Sigmoid colon (tissue), 7 donors: ENCODE measurements around the gene PHC2. TPM values are rescaled to one million over a fixed set of nuclear protein-coding genes. Genes with fewer than 3 reads are reported as not detected.
A peak's percentile ranks its signal among the peaks of the same experiment; 100 is the strongest.

ENCODE experiments used
- DNase-seq: peaks from one replicate; pipeline ENCODE4 v3.0.0-alpha.2; 2019
- H3K27ac ChIP-seq, 4 donors: fragments of 200-600 bp; sonication (generic); one replicate each; pipeline ENCODE4 v1.5.1; 2016 to 2019; ENCODE audit warnings: mild to moderate bottlenecking in 1 of 4
- H3K27me3 ChIP-seq, 3 donors: fragments of 200-600 bp; sonication (generic); one replicate each; pipeline ENCODE4 v1.5.1; 2019; ENCODE audit warnings: mild to moderate bottlenecking in 1 of 3
- H3K36me3 ChIP-seq, 4 donors: fragments of 200-600 bp; sonication (generic); one replicate each; pipeline ENCODE4 v1.5.1; 2016 to 2019
- H3K4me1 ChIP-seq, 4 donors: fragments of 200-600 bp; sonication (generic); one replicate each; pipeline ENCODE4 v1.5.1; 2017 to 2019
- H3K4me3 ChIP-seq, 4 donors: fragments of 200-600 bp; sonication (generic); one replicate each; pipeline ENCODE4 v1.5.1; 2017 to 2019; ENCODE audit warnings: mild to moderate bottlenecking in 2 of 4, moderate library complexity in 1 of 4
- H3K9me3 ChIP-seq, 4 donors: fragments of 200-600 bp in 3 of 4; sonication (generic) in 3 of 4; one replicate each; pipeline versions ENCODE4 v1.5.1 to v1.6.1; 2013 to 2019
- EP300 ChIP-seq, 4 donors: sonication (generic); formaldehyde crosslinking; IDR thresholded peaks; one replicate each; pipeline ENCODE4 v1.6.1; 2017; ENCODE audit warnings: antibody characterized with exemption in 4 of 4
- POLR2A ChIP-seq, 2 donors: fragments of 450-650 bp; IDR thresholded peaks; one replicate each; pipeline ENCODE4 v1.6.1; 2016; ENCODE audit warnings: antibody characterized with exemption in 2 of 2, mild to moderate bottlenecking in 2 of 2, moderate library complexity in 2 of 2
- POLR2AphosphoS5 ChIP-seq, 4 donors: sonication (generic); formaldehyde crosslinking; IDR thresholded peaks; one replicate each; pipeline ENCODE4 v1.6.1; 2017; ENCODE audit warnings: antibody characterized with exemption in 4 of 4
- WGBS, 2 donors: extraction: QIAGEN DNeasy Blood & Tissue Kit; methylation state at CpG; one replicate each; pipeline ENCODE4 v1.1.7; 2013; 5-methylcytosine and 5-hydroxymethylcytosine counted together
- intact Hi-C: fragments of 100-400 bp; cut with DNase I; formaldehyde crosslinking; loops from one replicate; pipeline ENCODE4 v1.15.1; 2023
- polyA plus RNA-seq, 3 donors: library from polyadenylated mRNA; stranded (reverse); fragments of 200-250 nt; gene quantifications; one replicate each; pipeline ENCODE4 v1.2.3, GENCODE V29; 2013
- total RNA-seq, 4 donors: library from RNA; depleted of rRNA; stranded (reverse); fragments of >200 nt; gene quantifications; one replicate each; pipeline ENCODE4 v1.1.0, GENCODE V29; 2016
- TF ChIP-seq, protein P1 (sequence below), 4 experiments: fragments of 450-650 bp in 3 of 4; fragments of 200-600 bp in 1 of 4; IDR thresholded peaks; one replicate each; pipeline ENCODE4 v1.5.1; 2016 to 2019; ENCODE audit warnings: antibody characterized with exemption in 4 of 4, mild to moderate bottlenecking in 3 of 4, moderate library complexity in 2 of 4
- donor health status: healthy with polysubstance abuse.
- donor health status: Bipolar disorder and iron deficiency.
- donor health status: healthy.

The PHC2 gene
- total and polyA plus RNA-seq, 7 donors = 56.2 to 199 (median 96.3) TPM

DNA sequence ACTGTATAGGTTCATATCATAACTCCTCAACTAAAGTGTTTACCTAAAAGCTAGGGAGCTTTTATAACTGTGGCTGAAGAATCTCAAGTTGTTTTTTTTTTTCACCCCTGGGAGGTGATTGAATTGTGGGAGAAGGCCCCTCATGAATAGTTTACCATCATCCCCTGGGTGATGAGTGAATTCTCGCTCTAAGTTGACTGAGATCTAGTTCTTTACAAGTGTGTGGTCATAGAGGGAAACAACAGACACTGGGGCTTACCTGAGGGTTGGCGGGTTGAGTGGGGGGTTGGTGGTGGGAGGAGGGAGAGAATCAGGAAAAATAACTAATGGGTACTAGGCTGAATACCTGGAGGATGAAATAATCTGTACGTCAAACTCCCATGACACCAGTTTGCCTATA is 33.7 kb upstream of the PHC2 start:
- H3K4me3 ChIP-seq = no peak overlapping the region
- intact Hi-C loops = loop anchor here (10.0 kb wide), 1 partner anchor 240 kb away; no protein-coding TSS in a partner anchor
- no peaks in the 10 kb centered on the region for H3K36me3 ChIP-seq
- WGBS, 2 donors = 93% methylated on average over 3 of the region's 3 CpGs
- no peaks in the 10 kb centered on the region for H3K27me3 ChIP-seq
- DNase-seq = no peak
- H3K27ac ChIP-seq = no peak overlapping the region
- no peaks in the 10 kb centered on the region for H3K9me3 ChIP-seq
- TF ChIP-seq POLR2A (IDR thresholded peaks at IDR 0.05) = no peak
- TF ChIP-seq, protein P1, sequence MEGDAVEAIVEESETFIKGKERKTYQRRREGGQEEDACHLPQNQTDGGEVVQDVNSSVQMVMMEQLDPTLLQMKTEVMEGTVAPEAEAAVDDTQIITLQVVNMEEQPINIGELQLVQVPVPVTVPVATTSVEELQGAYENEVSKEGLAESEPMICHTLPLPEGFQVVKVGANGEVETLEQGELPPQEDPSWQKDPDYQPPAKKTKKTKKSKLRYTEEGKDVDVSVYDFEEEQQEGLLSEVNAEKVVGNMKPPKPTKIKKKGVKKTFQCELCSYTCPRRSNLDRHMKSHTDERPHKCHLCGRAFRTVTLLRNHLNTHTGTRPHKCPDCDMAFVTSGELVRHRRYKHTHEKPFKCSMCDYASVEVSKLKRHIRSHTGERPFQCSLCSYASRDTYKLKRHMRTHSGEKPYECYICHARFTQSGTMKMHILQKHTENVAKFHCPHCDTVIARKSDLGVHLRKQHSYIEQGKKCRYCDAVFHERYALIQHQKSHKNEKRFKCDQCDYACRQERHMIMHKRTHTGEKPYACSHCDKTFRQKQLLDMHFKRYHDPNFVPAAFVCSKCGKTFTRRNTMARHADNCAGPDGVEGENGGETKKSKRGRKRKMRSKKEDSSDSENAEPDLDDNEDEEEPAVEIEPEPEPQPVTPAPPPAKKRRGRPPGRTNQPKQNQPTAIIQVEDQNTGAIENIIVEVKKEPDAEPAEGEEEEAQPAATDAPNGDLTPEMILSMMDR (IDR thresholded peaks at IDR 0.05) = no peak
- no peak for TF ChIP-seq POLR2AphosphoS5 (IDR thresholded peaks at IDR 0.05)
- TF ChIP-seq EP300 (IDR thresholded peaks at IDR 0.05) = no peak
- peaks cover 0 to 63% (median 46%) of the 10 kb centered on the region in 4 donors for H3K4me1 ChIP-seq

DNA sequence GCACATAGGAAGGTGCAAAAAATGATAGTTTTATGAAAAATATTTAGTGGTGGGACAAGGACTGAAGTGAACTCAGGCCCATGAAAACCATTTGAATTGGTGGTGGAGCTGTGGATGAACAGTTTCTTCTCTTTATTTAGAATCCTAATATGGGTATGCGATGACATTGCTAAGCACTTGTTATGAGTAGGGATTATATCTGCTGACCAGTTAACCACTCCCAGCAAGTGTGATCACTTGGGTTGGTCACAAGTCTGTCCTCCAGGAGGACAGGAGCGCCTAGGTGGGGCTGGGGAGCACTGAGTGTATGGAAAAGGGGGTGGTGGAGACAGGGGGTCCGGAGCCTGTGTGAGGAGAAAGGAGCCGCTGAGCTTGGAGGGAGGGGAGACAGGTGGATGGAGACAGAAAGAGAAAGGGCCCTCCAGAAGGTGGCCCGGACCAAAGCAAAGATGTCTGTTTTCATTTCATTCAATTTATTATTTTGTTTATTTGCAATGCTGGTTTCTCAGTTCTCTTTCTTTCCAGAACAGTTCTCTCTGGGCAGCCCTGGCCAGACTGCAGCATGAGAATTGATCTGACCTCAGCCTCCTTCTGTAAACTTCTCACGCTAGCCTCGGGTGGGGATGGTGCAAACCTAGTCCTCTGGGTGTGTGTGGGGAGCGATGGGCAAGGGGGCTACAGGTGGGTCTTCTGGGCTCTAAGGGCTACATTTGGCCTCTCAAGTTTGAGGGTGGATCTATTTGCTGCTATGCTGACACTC is 31.7 kb upstream of the PHC2 start:
- peaks cover 0 to 62% (median 50%) of the 10 kb centered on the region in 4 donors for H3K4me1 ChIP-seq
- H3K9me3 ChIP-seq = no peaks in the 10 kb centered on the region
- H3K36me3 ChIP-seq = no peaks in the 10 kb centered on the region
- H3K27me3 ChIP-seq = no peaks in the 10 kb centered on the region
- H3K27ac ChIP-seq = peak overlapping the region in 2 of 4 donors; percentile 81 to 91
- intact Hi-C loops = loop anchor here (10.0 kb wide), 1 partner anchor 238 kb away; no protein-coding TSS in a partner anchor
- TF ChIP-seq EP300 (IDR thresholded peaks at IDR 0.05) = no peak
- TF ChIP-seq POLR2AphosphoS5 (IDR thresholded peaks at IDR 0.05) = no peak
- TF ChIP-seq POLR2A (IDR thresholded peaks at IDR 0.05) = no peak
- TF ChIP-seq, protein P1 (IDR thresholded peaks at IDR 0.05) = no peak
- no peak overlapping the region for H3K4me3 ChIP-seq
- 87% methylated on average over 8 of the region's 8 CpGs for WGBS, 2 donors
- no peak for DNase-seq

DNA sequence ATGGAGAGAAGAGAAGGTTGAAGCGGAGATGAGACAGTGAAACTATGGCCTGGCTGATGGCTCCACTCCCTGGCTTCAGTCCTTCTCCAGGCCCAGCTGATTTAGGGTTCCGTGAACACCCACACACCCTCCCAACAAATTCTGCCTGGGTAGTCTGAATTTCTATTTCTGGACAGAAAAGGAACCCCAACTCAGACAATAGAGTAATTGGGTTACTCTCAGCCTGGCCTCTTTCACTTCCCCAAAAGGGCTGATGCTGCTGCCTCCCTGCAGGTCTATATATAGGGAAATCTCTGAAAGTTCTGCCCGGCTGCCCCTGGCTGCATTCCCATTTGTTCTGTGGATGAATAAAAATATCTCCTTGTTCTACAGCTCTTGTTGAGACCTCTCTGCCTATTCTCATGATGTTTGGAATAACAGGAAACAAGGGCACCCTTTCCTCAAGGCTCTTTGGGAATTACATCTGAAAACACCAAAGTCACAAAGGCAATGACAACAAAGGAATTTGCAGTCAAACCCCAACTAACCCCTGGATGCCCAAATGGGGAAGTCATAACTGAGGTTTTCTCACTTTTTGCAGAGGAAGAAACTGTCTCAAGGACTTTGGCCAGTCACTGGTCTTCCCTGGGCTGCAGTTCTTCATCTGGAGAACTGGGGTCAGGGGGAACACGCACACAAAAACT is 30.2 kb upstream of the PHC2 start:
- no peaks in the 10 kb centered on the region for H3K36me3 ChIP-seq
- H3K27ac ChIP-seq = peak overlapping the region; percentile 71 to 91 (median 81)
- intact Hi-C loops = loop anchor here (10.0 kb wide), 1 partner anchor 236 kb away; no protein-coding TSS in a partner anchor
- no peak overlapping the region for H3K4me3 ChIP-seq
- H3K4me1 ChIP-seq = peaks cover 0 to 68% (median 53%) of the 10 kb centered on the region in 4 donors
- H3K9me3 ChIP-seq = no peaks in the 10 kb centered on the region
- WGBS, 2 donors = 52 to 83% methylated on average over 4 of the region's 4 CpGs
- peak; percentile 77 for DNase-seq
- TF ChIP-seq POLR2AphosphoS5 (IDR thresholded peaks at IDR 0.05) (peak in 1 of 4 donors; percentile 37), EP300 (IDR thresholded peaks at IDR 0.05) (no peak)
- H3K27me3 ChIP-seq = no peaks in the 10 kb centered on the region

DNA sequence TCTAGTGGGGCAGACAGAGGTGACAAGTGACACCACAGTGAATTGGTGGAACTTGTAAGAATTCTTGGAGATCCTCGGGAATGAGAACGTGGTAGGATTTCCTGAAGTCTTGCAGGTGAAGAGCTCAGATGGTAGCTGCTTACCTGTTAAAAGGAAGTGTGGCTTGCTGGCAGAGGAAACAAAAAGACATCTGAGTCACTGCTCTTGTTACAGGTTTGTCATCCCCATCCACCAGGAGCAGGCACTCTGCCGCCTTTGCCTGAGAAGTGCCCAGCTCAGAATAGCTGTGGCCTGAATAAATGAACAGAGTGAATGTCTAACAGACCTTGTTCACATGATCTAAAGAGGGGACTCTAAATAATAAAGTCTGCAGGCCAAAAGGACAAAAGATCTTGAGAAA is 29.2 kb upstream of the PHC2 start:
- no peaks in the 10 kb centered on the region for H3K27me3 ChIP-seq
- WGBS, 2 donors = 68 to 87% methylated on average over 3 of the region's 3 CpGs
- peak overlapping the region; percentile 71 to 91 (median 81) for H3K27ac ChIP-seq
- peaks cover 0 to 73% (median 62%) of the 10 kb centered on the region in 4 donors for H3K4me1 ChIP-seq
- H3K36me3 ChIP-seq = no peaks in the 10 kb centered on the region
- intact Hi-C loops = loop anchor here (10.0 kb wide), 1 partner anchor 235 kb away; no protein-coding TSS in a partner anchor
- H3K9me3 ChIP-seq = no peaks in the 10 kb centered on the region
- no peak for DNase-seq
- H3K4me3 ChIP-seq = no peak overlapping the region
- TF ChIP-seq, protein P1 (IDR thresholded peaks at IDR 0.05) = no peak
- TF ChIP-seq EP300 (IDR thresholded peaks at IDR 0.05) = no peak
- no peak for TF ChIP-seq POLR2A (IDR thresholded peaks at IDR 0.05)
- no peak for TF ChIP-seq POLR2AphosphoS5 (IDR thresholded peaks at IDR 0.05)

DNA sequence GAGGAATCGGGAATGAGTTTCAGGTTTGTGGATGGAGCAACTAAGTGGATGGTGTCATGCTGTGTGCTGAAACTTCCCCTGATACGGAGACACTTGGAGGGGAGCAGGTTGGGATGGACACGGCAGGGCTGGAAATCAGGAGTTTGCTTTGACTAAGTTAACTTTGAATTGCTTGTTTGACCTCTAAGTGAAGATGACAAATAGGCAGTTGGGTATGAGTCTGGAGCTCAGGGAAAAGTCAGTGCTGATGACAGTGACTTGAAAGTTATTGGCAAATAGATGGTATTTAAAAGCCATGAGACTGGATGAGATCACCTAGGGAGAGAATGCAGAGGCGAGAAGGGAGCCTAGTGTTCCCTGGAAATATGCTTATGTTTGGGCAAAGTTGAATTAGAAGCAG is 28.8 kb upstream of the PHC2 start:
- no peak for DNase-seq
- Histone ChIP-seq H3K36me3 (no peaks in the 10 kb centered on the region), H3K27ac (peak overlapping the region in 3 of 4 donors; percentile 81 to 91 (median 81)), H3K4me1 (peaks cover under 1 to 78% (median 64%) of the 10 kb centered on the region in 4 donors), H3K4me3 (no peak overlapping the region), H3K9me3 (no peaks in the 10 kb centered on the region), H3K27me3 (no peaks in the 10 kb centered on the region)
- TF ChIP-seq EP300 (IDR thresholded peaks at IDR 0.05) (no peak), POLR2AphosphoS5 (IDR thresholded peaks at IDR 0.05) (no peak), POLR2A (IDR thresholded peaks at IDR 0.05) (no peak)
- TF ChIP-seq, protein P1 (IDR thresholded peaks at IDR 0.05) = no peak
- WGBS, 2 donors = 90% methylated on average over 4 of the region's 4 CpGs
- intact Hi-C loops = loop anchor here (5.0 to 10.0 kb wide), 2 partner anchors 87 to 235 kb away; no protein-coding TSS in a partner anchor
